ENCODE data around the gene ARRB1. TPM values are rescaled to one million over a fixed set of nuclear protein-coding genes. Genes with fewer than 3 reads are reported as not detected.
"Not testable (repeated sequence)": the region's sequence is repeated elsewhere in the genome, so short reads cannot be mapped to it uniquely, and the experiment has no call there.

Gene ARRB1
- total RNA-seq, 1 experiment from 2014 or later, result 2.2 TPM

DNA sequence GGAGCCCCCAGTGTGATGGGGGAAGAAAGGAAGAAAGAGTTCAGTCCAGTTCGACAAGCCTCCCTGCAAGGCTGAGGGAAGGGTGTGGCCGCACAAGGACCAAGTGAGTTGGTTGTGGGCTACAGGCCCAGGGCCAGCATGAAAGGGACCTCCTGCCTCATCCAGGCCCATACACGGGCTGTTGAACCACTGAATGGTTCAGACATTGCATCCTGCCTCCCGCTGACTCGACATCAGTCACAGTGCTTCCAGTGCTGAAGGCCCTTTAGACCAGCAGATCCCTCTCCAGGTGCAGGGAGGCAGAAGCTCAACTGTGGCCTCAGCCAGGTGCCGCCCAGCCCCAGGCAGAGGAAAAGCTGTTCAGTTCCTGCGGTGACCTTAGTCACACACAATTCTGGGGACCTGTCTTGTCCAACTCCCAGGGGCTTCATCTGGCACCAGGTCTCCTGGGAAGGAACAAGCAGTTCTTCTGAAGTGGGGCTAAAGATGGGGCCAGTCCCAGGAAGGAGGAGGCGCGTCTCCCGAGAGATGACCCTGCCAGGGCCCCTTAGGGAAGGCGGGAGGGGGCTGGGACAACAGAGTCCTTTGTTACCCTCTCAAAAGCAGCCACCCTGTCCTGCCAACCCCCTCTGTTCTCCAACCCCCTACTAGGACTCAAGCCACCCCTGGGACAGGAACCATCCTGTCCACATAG lies 6.6 kb downstream of the ARRB1 start:
- no peak for DNase-seq (ENCODE audit: extremely low read depth, low read depth)

DNA sequence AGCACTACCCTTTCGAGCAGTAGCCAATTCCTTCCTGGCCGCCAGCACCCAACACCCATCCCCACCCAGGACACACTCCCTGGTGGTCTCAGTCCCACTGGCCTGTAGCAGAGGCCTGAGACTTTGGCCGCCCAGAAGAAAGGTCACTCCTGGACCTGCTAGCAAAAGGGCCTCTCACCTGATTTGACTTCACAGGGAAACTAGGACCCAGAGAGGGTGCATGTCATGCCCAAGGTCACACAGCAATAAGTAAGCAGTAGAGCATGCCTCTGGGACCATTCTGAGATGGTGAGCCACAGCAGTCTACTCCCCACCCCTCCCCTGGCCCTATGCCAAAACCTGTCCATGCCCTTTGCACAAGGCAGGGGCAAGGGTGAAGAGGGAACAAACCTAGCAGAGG lies 7.3 kb downstream of the ARRB1 start:
- no peak for DNase-seq (ENCODE audit: extremely low read depth, low read depth)

DNA sequence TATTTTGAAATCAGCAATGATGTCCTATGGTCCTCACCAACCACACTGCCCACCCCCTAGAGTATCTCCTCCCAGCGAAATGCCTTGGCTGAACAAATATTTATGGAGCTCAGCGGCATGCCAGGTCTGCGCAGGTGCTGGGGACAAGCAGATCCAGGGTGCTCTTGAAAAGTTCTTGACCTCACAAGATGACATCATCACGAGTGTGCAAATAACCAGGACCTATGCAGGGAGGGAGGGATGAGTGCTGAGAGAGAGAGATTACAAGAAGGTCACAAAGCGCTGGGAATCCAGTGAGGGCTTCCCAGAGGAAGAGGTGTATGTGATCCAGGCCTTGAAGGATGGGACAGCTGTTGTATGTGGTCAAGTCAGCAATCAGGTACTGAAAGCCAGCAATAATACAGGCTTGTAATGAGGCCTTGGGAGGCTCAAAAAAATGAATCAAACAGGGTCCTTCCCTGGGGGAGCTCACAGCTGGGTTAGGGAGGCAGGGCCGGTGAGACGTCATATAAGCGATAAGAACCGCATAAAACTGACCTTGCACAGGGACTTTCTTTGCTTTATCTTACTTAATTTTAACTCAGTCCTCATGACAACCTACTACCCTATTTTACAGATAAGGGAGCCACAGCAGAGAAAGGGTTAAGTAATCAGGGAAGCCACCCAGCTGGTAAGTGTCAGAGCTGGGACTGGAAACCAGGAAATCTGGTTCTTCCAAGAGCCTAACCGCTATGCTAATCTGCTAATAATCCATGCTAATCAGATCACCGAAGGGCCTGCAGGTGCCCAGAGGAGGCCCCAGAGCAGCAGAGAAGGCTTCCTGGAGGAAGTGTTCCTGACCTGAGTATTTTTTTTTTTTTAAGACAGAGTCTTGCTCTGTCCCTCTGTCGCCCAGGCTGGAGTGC lies 8.2 kb downstream of the ARRB1 start:
- no peak for DNase-seq (ENCODE audit: extremely low read depth, low read depth)

DNA sequence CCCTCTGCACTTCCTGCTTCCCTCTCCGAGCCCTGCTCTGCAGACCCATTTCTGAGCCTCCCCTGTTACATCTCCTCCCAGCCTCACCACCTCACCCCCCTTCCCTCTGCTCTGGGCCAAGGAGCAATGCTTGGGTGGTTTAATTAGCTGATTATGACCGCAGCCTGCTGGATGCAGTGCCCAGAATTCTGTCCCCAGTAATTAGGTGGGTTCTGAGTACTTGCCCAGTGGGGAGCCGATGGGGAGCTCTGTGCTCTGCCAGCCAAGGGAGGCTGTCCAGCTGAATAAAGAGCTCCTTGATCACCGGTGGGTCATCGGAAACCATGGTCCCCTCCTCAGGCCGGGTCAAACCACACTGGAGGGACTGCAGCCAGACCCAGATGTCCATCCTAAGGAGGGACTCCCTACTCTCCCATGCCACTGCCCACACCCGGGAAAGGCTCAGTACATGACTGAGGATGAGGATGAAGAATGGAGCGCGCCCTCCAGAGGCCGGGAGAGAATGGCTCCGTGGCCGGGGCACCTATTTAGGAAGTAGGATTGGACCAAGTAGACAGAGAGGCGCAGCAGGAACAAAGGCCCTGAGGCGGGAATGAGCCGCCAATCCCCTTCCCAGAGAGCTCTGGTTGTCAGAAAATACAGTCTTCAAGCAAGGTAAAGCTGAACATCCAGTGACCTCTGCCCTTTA lies 9.1 kb downstream of the ARRB1 start:
- no peak for DNase-seq (ENCODE audit: extremely low read depth, low read depth)

DNA sequence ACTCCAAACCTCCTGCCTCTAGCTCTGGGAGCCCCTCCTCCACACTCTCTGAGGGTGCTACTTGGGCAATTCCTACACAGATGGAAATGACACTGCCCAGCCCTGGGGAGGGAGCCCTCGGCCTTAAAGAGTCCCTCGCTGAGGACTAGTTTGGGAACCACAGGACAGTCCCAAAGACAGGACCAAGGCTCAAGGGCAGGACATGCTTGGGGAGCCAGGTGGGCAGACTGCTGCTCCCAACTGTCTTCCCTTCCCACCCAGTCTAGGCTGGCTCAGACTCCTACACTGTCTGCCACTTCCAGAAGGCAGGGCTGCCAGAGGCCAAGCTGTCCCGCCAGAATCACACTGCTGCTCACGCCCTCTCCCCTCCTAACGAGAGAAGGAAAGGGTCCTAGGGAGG lies 9.8 kb downstream of the ARRB1 start:
- DNase-seq (ENCODE audit: extremely low read depth, low read depth), result no peak

DNA sequence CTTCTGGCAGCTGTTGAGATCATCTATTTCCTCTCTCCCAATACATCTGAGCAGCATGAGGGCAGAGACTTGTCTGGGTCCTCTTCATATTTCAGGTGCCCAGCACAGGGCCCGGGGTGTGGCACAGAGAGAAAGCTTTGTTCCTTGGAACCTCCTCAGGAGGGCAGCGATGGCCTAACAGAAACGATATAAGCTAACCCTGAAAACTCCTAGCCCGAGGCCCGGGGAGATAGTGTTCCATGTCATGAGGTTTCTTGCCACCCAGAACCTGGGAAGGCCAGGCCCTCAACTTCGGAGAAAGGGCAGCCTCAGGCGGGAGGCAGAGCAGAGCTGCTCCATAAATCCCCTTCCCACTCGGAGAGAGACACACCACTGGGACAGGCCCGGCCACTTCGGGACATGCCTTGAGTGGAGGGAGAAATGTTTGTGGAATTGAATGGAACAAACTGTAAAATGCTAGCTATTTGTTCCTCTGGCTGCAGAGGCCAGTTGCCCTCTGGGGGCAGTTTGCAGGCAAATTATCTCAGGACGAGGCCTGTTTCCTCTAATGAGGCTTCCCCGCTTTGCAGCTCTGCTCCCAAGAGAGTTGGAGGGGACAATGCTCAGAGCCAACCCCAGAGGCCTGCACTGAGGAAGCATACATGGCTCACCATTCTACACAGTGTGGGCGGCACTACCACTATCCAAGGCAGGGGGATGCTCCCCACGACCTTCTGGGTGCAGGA lies 11.6 kb downstream of the ARRB1 start:
- DNase-seq (ENCODE audit: extremely low read depth, low read depth), result no peak

DNA sequence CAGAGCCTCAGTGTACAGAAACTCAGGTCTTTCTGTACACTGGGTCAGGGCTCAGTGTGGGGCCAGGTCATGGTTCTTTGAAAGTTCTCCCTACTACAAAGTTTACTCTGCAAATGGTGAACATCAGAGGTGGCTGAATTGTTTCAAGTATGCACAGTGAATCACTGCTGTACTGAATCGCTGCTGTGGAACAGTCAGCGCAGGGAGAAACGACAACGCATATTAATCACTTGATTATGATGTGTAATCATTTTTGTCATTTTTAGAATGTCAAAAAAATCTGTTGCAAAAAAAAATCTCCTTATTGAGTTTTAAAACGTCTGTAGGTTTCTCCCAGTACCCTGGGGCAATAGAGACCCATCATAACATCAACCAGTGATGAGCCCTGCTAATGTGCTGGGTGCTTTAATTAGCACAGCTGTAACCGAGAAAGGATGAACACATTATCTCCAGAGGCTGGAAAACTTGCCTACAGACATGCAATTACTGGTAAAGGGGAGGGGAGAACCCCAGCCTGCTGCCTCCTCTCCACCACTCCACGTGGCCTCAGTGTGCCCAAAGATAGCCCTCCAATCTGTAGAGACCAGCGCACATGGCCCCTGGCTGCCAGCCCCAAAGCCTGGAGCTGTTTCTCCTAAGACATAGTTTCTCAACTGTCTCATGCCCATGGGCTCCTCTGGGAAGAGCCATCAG lies 12.8 kb downstream of the ARRB1 start:
- DNase-seq (ENCODE audit: extremely low read depth, low read depth), result no peak

DNA sequence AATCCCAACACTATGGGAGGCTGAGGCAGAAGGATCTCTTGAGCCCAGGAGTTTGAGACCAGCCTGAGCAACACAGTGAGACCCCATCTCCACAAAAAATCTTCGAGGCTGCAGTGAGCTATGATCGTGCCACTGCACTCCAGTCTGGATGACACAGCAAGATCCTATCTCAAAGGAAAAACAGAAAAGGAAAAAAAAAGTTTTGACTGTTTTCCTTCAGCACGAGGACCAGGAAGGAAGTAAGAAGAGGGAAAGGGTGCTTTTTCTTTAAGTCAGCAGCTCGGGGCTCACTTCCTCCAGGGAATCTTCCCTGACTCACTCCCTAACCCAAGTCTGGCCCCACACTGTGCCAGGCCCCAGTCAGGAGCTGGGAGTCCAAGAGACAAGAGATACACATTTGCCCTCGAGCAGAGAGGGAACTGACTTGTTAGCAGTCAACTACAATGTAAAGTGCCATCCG lies 14.2 kb downstream of the ARRB1 start:
- DNase-seq (ENCODE audit: extremely low read depth, low read depth), result no peak

DNA sequence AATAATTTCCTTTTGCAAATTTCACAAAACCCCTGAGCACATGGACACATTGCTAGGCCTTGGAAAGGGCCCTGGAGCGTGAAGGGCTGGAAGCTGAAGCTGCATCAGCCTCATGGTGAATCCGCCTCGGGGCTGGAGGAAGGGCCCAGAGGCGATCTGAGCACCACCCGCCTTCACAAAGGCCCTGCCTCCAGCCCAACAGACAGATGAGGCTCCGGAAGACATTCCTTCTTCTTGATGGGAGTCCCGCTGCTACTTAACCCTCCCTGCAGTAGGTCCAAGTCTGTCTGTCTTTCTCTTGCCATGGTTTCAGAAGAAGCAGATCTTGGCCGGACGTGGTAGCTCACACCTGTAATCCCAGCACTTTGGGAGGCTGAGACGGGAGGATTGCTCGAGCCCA lies 16.5 kb downstream of the ARRB1 start:
- DNase-seq (ENCODE audit: extremely low read depth, low read depth), result no peak

DNA sequence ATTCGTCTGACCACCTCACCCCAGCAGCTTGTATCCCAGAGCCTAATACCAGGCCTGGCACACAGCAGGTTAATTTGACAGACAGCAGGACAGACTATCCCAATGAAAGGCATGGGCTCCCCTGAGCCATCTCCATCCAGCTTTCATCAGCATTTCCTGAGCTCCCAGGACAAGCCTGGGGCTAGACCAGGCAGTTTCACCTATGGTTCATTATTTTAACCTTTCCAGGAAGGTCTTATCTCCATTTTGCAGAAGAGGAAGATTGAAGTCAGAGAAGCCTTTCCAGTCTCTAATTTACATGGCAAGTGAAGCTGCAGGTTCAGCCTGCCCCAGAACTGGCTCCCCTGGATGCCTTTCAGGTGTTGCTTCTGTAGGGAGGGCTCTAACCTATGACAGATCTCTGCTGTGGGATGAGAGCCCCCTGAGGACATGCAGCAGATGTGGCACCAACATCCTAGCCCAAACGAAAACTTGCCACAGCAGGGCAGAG lies 17.0 kb downstream of the ARRB1 start:
- DNase-seq (ENCODE audit: extremely low read depth, low read depth), result no peak

DNA sequence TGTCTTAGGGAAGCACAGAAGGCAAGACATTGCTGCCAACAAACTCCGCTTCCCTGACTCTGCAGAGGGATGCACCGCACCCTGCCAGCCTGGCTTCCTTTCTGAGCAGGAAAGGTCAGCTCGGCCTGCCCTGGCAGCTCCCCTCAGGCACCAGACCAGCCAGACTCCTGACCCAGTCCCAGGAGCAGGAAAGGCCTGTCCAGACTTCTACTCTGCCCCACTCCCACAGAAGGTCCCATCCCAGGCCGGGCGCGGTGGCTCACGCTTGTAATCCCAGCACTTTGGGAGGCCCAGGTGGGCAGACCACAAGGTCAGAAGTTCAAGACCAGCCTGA lies 17.7 kb downstream of the ARRB1 start:
- no peak for DNase-seq (ENCODE audit: extremely low read depth, low read depth)

DNA sequence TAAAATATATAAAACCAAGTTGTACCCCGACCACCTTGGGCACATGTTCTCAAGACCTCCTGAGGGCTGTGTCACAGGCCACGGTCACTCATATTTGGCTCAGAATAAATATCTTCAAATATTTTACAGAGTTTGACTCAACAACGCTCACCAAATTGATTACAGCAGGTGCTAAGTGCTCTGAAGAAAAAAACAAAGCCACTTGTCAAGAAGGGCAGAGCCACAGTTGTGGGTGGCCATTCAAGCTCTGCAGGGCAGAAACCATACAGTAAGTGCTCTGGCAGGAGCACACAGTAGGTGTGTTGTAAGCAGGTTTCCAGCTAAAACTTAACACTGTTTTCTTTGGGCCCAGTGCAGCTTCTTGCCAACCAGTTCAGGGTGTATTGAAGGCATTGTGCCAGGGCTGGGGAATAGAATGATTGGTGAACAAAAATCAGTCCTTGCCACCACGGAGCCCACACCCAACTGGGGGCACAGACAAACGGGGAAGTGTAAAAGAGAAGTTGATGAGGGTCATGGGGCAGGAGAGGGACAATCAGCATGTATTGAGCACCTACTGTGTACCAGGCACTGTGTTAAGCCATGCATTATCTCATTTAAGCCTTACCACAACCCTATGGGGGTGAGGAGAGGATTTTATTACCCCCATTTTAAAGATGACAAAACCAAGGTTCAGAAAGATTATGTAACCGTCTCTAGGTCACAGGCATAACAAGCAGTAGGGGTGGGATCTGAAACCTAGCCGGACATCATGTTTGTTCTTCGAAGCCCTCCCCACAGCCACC lies 18.2 kb downstream of the ARRB1 start:
- no peak for DNase-seq (ENCODE audit: extremely low read depth, low read depth)

DNA sequence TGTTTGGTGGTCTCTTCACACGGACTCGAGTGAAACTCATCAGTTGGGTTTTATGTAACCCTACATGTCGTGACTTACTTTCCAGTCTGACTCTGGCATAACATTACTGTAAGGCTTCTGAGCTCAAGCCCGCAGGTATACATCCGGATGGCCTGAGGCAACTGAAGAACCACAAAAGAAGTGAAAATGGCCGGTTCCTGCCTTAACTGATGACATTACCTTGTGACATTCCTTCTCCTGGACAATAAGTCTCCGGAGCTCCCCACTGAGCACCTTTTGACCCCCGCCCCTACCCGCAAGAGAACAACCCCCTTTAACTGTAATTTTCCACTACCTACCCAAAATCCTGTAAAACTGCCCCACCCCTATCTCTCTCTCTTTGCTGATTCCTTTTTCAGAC lies 19.7 kb downstream of the ARRB1 start:
- not testable (repeated sequence) for DNase-seq (ENCODE audit: extremely low read depth, low read depth)

DNA sequence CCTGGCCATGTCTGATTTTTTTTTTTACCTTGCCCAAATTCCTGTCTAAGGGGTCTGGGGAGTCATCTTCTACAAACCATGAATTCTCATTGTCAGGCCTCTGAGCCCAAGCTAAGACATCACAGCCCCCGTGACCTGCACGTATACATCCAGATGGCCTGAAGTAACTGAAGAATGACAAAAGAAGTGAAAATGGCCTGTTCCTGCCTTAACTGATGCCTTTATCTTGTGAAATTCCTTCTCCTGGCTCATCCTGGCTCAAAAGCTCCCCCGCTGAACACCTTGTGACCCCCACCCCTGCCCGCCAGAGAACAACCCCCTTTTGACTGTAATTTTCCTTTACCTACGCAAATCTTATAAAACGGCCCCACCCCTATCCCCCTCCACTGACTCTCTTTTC lies 20.2 kb downstream of the ARRB1 start:
- not testable (repeated sequence) for DNase-seq (ENCODE audit: extremely low read depth, low read depth)

DNA sequence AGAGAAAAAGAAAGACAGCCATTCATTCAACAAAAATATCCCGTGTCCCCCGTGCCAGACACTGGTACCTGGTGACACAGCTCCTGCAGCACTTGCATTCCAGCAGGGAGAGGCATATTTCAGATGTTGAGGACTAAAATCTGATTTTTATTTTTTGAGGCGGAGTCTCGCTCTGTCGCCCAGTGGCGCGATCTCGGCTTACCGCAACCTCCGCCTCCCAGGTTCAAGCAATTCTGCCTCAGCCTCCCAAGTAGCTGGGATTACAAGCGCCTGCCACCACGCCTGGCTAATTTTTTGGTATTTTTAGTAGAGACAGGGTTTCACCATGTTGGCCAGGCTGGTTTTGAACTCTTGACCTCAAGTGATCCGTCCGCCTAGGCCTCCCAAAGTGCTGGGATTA lies 20.6 kb downstream of the ARRB1 start:
- DNase-seq (ENCODE audit: extremely low read depth, low read depth), result not testable (repeated sequence)

DNA sequence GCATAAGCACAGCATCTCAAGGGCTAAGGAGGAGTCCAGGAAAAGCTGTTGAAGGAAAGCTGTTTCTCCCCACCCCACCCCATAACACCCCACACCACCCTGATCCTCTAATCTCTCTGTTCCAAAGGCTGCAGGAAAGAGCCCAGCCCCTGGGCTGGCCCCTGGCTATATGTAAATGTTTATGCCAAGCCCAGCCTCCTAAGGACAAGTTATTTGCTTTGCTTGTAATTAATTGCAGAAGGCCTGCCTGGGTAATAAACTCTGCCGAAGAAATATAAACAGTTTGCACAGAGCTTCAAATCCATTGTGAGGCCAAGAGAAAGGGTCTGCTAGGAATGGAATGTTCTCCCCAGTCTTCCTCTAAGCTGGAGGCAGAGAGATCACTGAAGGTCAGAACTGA lies 21.2 kb downstream of the ARRB1 start:
- no peak for DNase-seq (ENCODE audit: extremely low read depth, low read depth)

DNA sequence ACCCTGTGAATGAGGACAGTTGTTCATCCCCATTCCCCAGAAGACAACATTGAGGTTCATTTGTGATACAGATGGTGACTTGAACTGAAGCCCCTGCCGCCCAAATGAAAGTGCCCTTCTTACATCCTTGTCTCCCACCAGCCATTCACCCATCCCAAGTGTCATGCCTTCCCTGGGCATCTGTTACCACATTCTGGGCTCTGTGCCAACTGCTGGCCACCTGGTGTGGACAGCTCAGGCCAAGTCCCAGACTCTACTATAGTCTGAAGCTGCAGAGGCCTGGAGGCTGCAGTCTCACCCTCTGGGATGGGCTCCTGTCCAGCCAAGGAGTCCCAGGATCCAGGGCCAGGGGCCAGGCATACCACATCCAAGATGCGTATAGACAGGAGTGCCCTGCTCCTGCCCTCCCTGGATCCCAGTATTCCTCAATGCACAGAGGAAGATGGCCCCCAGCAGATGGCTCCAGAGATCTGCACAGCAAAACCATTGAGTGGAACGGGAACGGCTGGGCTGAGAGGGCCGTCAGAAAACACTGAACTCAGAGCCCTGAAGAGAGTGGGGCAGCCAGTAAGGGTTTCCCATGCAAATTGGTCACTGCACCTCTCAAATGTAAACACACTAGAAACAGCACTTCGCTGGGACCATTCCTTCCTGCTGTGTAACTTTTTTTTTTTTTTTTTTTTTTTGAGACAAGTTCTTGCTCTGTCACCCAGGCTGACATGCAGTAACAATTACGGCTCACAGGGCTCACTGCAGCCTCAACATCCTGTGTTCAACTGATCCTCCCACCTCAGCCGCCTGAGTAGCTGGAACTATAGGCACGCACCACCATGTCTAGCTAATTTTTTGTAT lies 22.8 kb downstream of the ARRB1 start:
- DNase-seq (ENCODE audit: extremely low read depth, low read depth), result peak; percentile 70

DNA sequence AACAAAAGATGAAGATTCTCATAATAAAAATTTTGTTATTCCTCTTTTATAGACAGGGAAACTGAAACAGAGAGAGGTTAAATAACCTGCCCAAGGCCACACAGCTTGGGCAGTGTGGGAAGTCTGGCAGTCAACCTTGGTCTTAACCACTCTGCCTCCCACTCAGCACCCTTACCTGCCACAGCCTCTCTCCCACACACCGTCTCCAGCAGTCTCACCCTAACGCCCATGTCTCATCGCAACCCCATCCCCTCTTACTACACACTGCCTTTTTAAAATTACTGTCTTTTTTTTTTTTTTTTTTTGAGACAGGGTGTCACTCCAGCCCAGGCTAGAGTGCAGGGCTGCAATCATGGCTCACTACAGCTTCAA lies 25.0 kb downstream of the ARRB1 start:
- DNase-seq (ENCODE audit: extremely low read depth, low read depth), result no peak

All from NCI-H460 (cell line).